Neuron (in vitro differentiated cells): ENCODE data around the gene INTS12.
A peak's percentile ranks its signal among the peaks of the same experiment; 100 is the strongest.
"Not testable (repeated sequence)": the region's sequence is repeated elsewhere in the genome, so short reads cannot be mapped to it uniquely, and the experiment has no call there.

Experiments
- H2AFZ ChIP-seq: one replicate; pipeline ENCODE4 v1.6.1; 2013; ENCODE audit warnings: low read depth, mild to moderate bottlenecking, inconsistent platforms, low read length, moderate library complexity
- H3K27me3 ChIP-seq: one replicate; pipeline ENCODE4 v1.6.1; 2013; ENCODE audit warnings: low read length; ENCODE audit not compliant: insufficient read depth
- H3K36me3 ChIP-seq: one replicate; pipeline ENCODE4 v1.6.1; 2013; ENCODE audit warnings: low read length; ENCODE audit not compliant: insufficient read depth
- H3K4me1 ChIP-seq: one replicate; pipeline ENCODE4 v1.6.1; 2013; ENCODE audit warnings: low read length; ENCODE audit not compliant: insufficient read depth
- H3K4me3 ChIP-seq: 2 replicates; pipeline ENCODE4 v1.5.1; 2013; ENCODE audit warnings: mild to moderate bottlenecking, low read length, moderate library complexity
- H3K9me3 ChIP-seq: one replicate; pipeline ENCODE4 v1.6.1; 2013; ENCODE audit warnings: low read length

Gene INTS12

GRCh38 chr4:105708181-105709080 lies at the start of gene INTS12, which contains the start of gene GSTCD:
TSS of gene INTS12 (minus strand) at chr4:105708689. CDS start at chr4:105700005, 8,684 bp downstream.
TSS of gene GSTCD (plus strand) at chr4:105708784. CDS start at chr4:105717614, 8,830 bp downstream.
- H3K36me3 ChIP-seq: no peaks in the 10 kb centered on the region
- peak within 1 kb of the TSS; percentile 76 for H2AFZ ChIP-seq
- H3K9me3 ChIP-seq: no peaks in the 10 kb centered on the region
- no peaks in the 10 kb centered on the region for H3K27me3 ChIP-seq
- peaks cover 25% of the 10 kb centered on the region for H3K4me1 ChIP-seq
- H3K4me3 ChIP-seq: peak within 1 kb of the TSS; percentile 77

DNA sequence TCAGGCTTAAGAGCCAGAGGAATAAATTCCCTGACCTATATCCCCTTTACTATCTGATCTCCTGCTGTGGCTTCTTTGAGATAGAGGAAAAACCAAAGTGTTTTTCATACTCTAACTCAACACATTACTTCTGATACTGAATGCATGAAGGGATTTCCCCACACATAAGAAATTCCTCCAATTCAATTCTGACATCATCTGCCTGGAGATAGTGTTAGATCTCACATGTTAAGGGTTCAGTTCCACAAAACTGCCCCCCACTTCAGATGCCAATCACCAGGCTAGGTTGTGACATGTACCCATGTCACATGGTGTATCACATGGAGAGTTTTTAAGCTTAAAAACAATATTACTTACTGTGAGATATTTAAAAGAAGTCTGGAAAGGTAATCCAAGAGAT lies 46.9 kb upstream of the INTS12 start:
- H2AFZ ChIP-seq: no peak overlapping the region
- no peaks in the 10 kb centered on the region for H3K9me3 ChIP-seq
- H3K4me1 ChIP-seq: no peaks in the 10 kb centered on the region
- H3K4me3 ChIP-seq: no peak overlapping the region
- no peaks in the 10 kb centered on the region for H3K36me3 ChIP-seq
- no peaks in the 10 kb centered on the region for H3K27me3 ChIP-seq

GRCh38 chr4:105753361-105753760 lies 44.9 kb upstream of the INTS12 start:
- no peaks in the 10 kb centered on the region for H3K4me1 ChIP-seq
- no peaks in the 10 kb centered on the region for H3K36me3 ChIP-seq
- H3K9me3 ChIP-seq: no peaks in the 10 kb centered on the region
- H2AFZ ChIP-seq: no peak overlapping the region
- no peak overlapping the region for H3K4me3 ChIP-seq
- H3K27me3 ChIP-seq: no peaks in the 10 kb centered on the region

- H3K4me1 ChIP-seq: no peaks in the 10 kb centered on the region
- H3K4me3 ChIP-seq: no peak overlapping the region
- H3K27me3 ChIP-seq: no peaks in the 10 kb centered on the region
- no peak overlapping the region for H2AFZ ChIP-seq
- H3K36me3 ChIP-seq: no peaks in the 10 kb centered on the region
- no peaks in the 10 kb centered on the region for H3K9me3 ChIP-seq
Observed at GRCh38 chr4:105751718-105752299, 43.3 kb upstream of the INTS12 start.

DNA sequence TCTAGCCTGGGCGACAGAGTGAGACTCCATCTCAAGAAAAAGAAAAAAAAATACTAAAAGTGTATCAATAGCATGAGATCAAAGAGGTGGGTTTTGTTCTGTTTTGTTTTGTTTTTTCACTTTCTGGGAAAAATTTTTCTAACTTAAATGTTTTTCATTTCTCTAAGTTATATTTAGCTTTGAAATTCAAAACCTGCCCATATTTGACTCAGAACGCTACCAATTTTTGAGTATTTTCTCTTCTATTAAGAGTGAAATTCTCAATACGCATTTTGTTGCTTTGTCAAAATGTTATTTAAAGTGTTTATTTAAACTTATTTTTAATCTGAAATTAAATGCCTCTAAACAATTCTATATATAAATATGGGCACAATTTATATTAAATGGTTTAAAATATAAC lies 39.7 kb upstream of the INTS12 start:
- H3K9me3 ChIP-seq: no peaks in the 10 kb centered on the region
- H3K27me3 ChIP-seq: no peaks in the 10 kb centered on the region
- no peak overlapping the region for H2AFZ ChIP-seq
- H3K36me3 ChIP-seq: no peaks in the 10 kb centered on the region
- no peak overlapping the region for H3K4me3 ChIP-seq
- H3K4me1 ChIP-seq: no peaks in the 10 kb centered on the region

DNA sequence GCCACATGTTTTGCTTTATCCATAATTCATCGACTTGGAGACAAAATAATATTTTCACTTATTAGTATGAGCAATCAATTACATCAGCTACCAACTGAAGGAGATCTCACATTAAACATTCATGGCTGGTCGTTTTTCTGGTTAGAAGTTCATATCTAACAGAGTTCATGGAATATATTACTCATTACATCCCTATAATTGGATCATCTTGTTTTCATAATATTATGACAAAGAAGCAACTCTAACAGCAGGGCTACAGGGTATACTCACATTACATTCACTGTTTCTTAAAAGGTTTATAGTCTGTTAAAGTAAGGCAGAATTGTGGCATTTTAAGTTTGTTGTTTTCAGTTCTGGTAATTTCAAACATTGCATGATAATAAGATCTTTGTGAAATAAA lies 33.1 kb upstream of the INTS12 start:
- no peaks in the 10 kb centered on the region for H3K4me1 ChIP-seq
- peaks cover 6% of the 10 kb centered on the region for H3K9me3 ChIP-seq
- no peaks in the 10 kb centered on the region for H3K36me3 ChIP-seq
- H2AFZ ChIP-seq: no peak overlapping the region
- no peaks in the 10 kb centered on the region for H3K27me3 ChIP-seq
- no peak overlapping the region for H3K4me3 ChIP-seq

GRCh38 chr4:105735217-105735616 lies 26.7 kb upstream of the INTS12 start:
- not testable (repeated sequence) for H3K27me3 ChIP-seq, H3K9me3 ChIP-seq, H2AFZ ChIP-seq, H3K4me3 ChIP-seq, H3K4me1 ChIP-seq, H3K36me3 ChIP-seq

DNA sequence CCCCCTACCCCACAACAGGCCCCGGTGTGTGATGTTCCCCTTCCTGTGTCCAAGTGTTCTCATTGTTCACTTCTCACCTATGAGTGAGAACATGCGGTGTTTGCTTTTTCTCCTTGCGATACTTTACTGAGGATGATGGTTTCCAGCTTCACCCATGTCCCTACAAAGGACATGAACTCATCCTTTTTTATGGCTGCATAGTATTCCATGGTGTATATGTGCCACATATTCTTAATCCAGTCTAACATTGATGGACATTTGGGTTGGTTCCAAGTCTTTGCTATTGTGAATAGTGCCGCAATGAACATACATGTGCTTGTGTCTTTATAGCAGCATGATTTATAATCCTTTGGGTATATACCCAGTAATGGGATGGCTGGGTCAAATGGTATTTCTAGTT lies 21.4 kb upstream of the INTS12 start:
- H3K4me3 ChIP-seq, H3K9me3 ChIP-seq, H3K27me3 ChIP-seq, H2AFZ ChIP-seq, H3K4me1 ChIP-seq: not testable (repeated sequence)
- peaks cover 12% of the 10 kb centered on the region for H3K36me3 ChIP-seq

- Histone ChIP-seq H2AFZ (no peak overlapping the region), H3K4me3 (no peak overlapping the region), H3K27me3 (no peaks in the 10 kb centered on the region), H3K9me3 (peaks cover 2% of the 10 kb centered on the region), H3K36me3 (peaks cover 13% of the 10 kb centered on the region), H3K4me1 (no peaks in the 10 kb centered on the region)
Observed at GRCh38 chr4:105725623-105726022, 17.1 kb upstream of the INTS12 start.

DNA sequence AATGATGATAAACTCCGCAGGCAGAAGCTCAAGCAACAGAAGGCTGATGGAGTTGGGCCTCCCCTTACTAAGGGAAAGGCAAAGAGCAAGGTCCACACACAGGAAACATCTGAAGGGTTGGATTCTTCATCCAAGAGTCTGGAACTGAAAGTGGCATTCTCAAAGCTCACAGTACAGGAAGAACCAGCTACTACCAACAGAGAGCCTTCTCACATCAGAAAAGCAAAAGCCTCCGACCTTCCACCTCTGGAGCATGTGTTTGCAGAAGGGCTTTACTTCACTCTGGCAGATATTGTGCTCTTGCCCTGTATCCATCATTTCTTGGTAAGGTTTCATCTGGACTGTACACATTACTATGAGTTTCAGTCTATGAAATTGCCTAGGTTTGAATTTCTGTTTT lies 10.7 kb upstream of the INTS12 start:
- H2AFZ ChIP-seq: no peak overlapping the region
- H3K4me1 ChIP-seq: no peaks in the 10 kb centered on the region
- H3K27me3 ChIP-seq: no peaks in the 10 kb centered on the region
- H3K9me3 ChIP-seq: no peaks in the 10 kb centered on the region
- peaks cover 12% of the 10 kb centered on the region for H3K36me3 ChIP-seq
- no peak overlapping the region for H3K4me3 ChIP-seq

- H3K27me3 ChIP-seq: no peaks in the 10 kb centered on the region
Observed at GRCh38 chr4:105715692-105716278, 7.3 kb upstream of the INTS12 start.

DNA sequence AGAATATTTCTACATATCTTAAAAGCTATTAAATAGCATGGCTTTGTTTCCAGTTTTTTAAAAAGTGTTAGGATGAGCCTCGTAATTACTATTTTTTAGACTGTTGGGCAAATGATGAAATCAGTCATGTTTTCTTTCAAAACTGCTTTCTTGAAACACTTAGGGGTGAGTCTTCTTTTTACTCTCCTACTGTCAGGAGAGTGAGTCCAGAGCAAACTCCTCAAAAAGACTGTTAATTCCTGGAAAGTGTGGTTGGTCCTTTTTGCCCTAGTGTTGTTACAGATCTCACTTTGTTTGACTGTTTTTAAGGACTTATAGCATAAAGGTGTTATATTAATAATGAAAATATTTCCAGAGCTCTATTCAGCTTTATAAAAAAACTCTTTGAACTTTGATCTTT lies 6.4 kb upstream of the INTS12 start:
- Histone ChIP-seq H3K4me3 (no peak overlapping the region), H2AFZ (no peak overlapping the region), H3K36me3 (peaks cover 10% of the 10 kb centered on the region), H3K27me3 (no peaks in the 10 kb centered on the region), H3K9me3 (no peaks in the 10 kb centered on the region), H3K4me1 (peaks cover 7% of the 10 kb centered on the region)

More at GRCh38 chr4:105715692-105716278, 7.3 kb upstream of the INTS12 start:
- Histone ChIP-seq H2AFZ (no peak overlapping the region), H3K9me3 (no peaks in the 10 kb centered on the region), H3K4me3 (no peak overlapping the region), H3K4me1 (no peaks in the 10 kb centered on the region), H3K36me3 (peaks cover 12% of the 10 kb centered on the region)

DNA sequence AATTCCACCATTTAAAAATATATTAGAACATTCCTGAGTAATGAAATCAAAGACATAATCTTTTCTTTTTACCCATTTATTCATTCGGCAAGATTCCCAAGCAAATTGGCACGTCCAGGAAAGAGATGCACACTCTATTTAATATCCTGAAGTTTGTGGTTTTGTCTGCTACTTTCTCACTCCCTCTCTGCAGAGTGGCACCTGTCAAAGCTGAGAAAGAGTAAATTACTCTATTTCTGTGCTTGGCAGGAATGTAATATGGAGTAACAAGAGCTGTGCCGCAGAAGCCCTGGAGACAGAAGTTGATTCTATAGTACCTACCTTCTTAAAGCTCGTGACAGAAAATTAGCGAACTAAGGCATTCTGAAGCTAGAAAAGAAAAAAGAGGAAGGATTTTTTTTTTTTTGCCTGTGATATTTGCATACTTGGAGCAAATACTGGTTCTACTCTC lies 5.6 kb upstream of the INTS12 start:
- no peaks in the 10 kb centered on the region for H3K9me3 ChIP-seq
- H3K36me3 ChIP-seq: peaks cover 5% of the 10 kb centered on the region
- no peak overlapping the region for H3K4me3 ChIP-seq
- H2AFZ ChIP-seq: no peak overlapping the region
- no peaks in the 10 kb centered on the region for H3K27me3 ChIP-seq
- peaks cover 15% of the 10 kb centered on the region for H3K4me1 ChIP-seq
